NCI-H1417 treated with DMSO at 0.1 percent for 48 hours (cell line): Measurements from ENCODE around the gene A4GALT.
"Not testable (repeated sequence)": the region's sequence is repeated elsewhere in the genome, so short reads cannot be mapped to it uniquely, and the experiment has no call there.

Experiments
- DNase-seq: peaks from one replicate; lab custom pipeline; 2025; lab: John Stamatoyannopoulos, UW

The A4GALT gene

GRCh38 chr22:42742940-42743339, 22.3 kb upstream of the A4GALT start:
- no peak for DNase-seq

- not testable (repeated sequence) for DNase-seq
Observed at GRCh38 chr22:42740320-42740719, 19.6 kb upstream of the A4GALT start.

DNA sequence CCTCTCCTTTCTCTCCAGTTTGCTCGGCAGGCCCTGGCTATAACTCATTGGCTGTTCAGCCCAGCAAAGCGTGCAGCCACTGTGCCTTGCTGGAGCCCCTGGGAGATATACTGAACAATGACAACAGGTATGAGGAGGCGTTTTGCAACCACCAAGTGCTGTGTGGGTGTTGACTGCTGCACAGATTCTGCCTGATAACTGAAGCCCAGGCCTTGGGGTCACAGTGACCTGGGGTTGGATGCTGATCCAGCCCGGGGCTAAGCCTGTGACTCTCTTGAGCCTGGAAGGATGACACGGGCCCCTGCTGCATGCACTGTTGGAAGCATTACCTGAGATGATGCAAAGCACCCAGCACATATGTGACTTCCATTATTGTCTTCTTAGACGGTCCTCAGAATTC, 13.7 kb upstream of the A4GALT start:
- no peak for DNase-seq

- DNase-seq, result not testable (repeated sequence)
Observed at GRCh38 chr22:42733394-42733793, 12.7 kb upstream of the A4GALT start.

- no peak for DNase-seq
Observed at GRCh38 chr22:42732081-42732480, 11.4 kb upstream of the A4GALT start.

- no peak for DNase-seq
Observed at GRCh38 chr22:42726811-42727210, 6.1 kb upstream of the A4GALT start.

DNA sequence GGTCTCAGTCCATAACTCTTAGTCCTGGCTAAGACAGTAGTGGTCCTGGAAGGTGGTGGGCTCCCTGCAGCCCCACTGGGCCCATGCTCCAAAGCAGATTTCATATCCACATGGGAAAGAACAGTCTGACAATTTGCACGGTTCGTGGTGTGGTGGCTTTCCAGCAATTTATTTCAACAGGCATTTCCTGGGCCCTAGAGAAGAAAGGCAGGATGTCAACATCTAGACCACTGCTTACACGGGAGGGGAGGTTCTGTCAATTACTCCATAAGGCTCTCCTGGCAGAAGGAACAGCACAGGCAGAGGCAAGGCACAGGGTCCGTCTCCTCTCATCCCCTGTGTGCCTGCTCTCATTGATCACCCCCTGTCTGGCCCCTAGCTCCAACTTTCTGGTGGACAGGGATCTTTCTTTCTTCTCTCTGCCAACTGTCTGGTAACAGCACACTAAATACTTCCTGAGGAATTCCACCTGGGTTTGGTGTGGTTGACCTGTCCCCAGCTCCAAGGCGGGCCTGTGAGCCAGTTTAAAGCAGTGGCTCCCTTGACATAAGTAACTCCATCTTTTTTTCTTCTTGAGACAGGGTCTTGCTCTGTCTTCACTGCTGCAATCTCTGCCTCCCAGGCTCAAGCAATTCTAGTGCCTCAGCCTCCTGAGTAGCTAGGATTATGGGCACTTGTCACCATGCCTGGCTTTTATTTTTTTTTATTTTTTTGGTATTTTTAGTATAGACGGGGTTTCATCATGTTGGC, 5.1 kb upstream of the A4GALT start:
- DNase-seq, result no peak

DNA sequence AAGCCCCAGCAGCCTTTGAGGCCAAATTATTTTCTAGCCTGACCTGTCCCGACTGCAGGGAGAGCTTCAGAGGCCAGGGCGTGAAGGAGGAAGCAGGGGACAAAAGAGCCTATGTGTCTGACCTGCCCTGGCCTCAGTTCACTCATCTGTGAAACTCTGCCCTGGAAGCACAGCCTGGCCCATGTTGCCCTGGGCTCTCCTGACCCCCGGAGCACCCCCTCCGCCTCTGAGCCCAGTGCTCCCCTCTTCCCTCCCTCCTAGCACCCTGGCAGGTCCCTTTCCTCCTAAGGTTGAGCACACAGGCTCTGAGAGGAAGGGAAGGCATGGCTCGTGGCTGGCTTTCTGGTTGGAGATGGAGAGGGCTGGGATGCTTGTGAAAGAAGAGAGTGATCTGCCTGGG, 3.4 kb upstream of the A4GALT start:
- no peak for DNase-seq

GRCh38 chr22:42721045-42721434, 370 bp upstream of the A4GALT start:
- no peak for DNase-seq

DNA sequence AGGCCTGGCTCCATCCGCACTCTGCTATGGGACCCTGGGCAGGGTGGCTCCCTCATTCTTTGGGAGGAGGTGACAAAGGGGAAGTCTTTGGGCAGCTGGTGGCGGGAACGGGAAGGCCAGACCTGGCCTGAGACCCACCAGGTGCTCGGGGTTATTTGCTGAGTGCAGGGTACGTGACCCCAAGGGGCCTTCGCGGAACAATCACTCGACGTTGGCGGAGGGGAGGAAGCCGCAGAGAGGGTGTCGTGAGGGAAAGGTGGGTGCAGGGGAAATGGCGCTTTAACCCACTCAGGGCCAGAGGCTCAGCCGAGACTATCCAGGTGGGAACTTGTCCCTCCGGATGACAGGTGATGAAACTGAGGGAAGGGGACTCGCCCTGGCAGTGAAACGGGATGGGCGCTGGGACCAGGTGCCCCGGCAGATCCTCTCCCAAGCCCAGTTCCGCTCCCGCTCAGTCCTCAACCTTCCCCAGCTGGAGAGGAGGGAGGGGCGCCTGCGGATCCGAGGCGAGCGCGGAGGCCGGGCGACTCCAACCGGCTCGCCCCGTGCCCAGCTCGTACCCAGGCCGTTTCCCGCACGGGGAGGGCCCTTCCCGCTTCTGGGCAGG, 911 bp downstream of the A4GALT start:
- DNase-seq, result no peak

DNA sequence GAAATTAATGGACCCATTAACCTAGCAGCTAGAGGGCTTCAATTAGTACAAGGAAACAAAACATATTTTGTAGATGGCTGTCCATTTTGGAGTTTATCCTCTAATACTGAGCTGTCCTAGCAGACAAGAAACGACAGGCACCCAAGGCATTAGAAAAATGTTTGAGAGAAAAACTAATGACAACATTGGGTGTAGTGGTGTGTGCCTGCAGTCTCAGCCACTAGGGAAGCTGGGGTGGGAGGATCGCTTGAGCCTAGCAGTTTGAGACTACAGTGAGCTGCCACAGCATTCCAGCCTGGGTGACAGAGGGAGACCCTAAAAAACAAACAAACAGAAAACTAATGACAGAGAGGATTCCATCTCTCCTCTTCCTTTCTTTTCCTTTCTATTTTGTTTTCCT, 1.5 kb downstream of the A4GALT start:
- DNase-seq, result no peak

DNA sequence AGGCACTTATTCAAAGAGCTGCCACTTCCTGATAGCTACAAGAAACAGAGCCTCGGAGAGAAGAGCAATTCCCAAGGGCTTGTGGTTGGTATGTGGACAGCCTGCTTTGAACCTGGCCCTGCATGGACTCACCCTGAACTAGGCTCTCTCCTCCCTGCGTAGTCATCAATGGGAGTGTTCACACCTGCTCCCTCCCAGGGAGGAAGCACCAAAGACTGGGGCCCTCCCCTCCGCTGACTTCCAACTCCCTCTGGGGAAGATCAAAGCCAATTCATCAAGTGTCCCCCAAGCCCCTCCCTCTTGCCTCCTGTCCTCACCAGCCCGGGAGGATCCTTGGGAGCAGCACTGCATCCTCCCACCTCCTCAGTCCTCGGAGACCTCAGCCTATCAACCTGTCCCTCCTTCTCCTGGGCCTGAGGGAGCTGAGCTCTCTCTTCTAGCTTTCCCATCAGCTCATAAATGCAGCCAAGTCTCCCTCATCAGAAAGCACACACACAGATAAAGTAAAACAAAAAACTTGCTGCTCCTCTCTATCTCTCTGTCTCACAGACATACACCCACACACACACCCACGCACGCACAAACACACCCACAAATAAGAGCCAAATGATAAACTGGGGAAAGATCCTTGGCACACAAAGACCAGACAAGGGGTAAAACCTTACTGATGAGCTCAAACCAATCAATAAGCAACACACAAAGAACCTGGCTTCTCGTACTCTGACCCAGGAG, 3.3 kb downstream of the A4GALT start:
- DNase-seq, result no peak

DNA sequence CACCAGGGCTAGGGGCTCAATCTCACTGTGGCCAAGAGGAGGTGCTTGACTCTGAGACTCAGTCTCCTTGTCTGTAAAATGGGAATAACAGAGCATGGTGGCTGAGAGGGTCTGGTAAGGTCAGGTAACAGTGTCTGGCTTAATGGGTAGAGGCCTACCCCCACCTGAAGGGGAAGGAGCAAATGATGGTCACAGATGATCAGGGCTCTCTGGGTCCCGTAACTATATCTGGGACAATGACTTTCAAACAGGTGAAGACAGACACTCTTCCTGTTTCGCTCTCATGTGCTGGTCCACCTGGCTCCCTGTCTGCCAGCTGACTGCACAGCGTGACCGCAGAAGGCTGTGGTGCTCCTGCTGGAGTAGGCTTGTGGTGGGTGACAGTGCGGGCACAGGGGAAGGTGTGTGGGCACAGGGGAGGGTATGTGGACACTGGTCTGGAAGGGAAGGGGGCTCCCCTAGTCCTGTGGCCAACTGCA, 4.0 kb downstream of the A4GALT start:
- no peak for DNase-seq

DNA sequence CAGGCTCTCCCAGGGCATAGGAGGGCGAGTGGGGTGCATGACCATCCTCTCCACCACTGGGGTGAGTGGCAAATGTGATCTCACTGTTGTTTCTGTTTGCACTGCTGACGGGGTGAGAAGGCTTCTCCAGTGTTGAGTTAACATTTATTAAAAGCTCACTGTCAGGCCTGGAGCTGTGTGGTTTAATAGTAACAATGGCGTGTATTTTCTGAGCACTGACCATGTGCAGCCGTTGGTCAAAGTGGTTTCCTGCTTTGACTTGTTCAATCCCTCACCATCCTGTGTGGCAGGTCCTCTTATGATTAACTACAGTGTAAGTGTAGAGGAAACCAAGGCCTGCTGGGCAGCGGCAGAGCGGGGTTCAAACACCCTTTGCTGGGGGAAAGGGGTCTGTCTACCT, 4.4 kb downstream of the A4GALT start:
- DNase-seq, result no peak

DNA sequence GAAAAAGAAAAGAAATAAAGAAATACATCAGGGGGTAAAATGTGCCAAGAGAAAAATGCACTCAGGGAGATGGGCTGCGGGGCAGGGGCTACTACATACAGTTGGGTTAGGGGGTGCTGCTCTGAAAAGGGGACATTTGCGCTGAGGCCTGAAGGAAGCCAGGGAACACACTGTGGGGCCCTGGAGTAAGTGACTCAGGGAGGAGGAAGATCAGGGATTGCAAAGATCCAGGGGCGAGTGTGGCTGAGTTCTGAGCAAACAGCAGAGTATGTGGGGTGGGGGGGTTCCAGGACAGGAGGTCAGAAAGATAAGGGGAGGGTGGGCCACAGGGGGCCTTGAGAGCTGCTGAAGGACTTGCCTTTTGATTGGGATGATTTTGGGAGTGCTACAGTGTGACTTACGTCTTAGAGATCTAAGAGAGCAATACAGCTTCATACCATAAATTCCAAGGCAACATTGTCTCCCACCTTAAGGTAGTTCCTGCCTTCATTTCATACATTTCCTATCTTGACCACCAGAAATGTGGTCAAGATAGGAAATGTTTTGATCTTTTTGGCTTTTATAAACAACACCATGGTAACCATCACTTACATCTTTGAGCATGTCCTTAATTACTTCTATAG, 5.8 kb downstream of the A4GALT start:
- DNase-seq, result no peak

DNA sequence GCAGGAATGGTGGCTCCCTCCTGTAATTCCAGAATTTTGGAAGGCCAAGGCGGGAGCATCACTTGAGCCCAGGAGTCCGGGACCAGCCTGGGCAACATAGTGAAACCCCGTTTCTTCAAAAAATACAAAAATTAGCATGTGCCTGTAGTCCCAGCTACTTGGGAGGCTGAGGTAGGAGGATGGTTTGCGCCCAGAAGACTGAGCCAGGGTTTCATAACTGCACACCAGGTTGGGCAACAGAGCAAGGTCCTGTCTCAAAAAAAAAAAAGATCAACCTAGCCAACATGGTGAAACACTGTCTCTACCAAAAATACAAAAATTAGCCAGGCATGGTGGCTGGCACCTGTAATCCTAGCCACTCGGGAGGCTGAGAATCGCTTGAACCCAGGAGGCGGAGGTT, 6.4 kb downstream of the A4GALT start:
- DNase-seq, result no peak

DNA sequence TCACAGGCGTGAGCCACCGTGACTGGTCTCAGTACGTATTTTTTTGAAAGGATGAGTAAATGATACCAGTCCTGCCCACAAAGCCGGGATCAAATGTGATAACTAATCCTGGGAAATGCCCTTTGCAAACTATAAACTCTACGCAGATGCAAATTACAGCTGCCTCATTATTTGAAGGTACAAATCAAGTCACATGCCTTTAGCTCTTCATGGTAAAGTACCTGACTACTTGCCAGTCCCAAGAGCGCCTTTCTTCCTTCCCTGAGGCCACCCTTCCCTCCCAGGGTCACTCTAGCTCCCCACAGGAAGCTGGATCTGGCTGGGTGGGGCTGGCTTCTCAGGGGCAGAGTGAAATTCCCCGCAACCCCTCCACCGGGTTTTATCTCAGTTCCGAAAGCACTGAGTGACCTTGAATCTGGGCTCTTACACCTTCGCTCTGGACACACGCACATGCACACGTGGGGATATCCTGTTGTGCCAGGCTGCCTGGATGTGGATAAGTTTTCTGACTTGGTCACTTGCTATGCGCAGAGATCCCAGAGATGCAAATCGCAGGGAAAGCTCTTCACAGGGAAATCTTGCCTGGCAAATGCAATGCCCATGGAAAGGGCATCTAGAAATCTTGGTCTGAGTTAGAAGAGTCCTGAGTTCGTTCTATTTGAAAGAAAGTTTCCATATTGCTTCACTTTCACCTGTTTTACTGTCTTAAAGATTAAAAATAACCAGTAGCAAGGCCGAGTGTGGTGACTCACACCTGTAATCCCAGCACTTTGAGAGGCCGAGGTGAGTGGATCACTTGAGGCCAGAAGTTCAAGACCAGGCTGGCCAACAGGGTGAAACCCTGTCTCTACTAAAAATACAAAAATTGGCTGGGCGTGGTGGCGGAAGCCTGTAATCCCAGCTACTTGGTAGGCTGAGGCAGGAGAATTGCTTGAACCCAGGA, 8.5 kb downstream of the A4GALT start:
- no peak for DNase-seq

- DNase-seq, result no peak
Observed at GRCh38 chr22:42711281-42711731, 9.4 kb downstream of the A4GALT start.

- DNase-seq, result no peak
Observed at GRCh38 chr22:42708417-42708816, 12.3 kb downstream of the A4GALT start.

GRCh38 chr22:42707496-42707895, 13.2 kb downstream of the A4GALT start:
- DNase-seq, result no peak

DNA sequence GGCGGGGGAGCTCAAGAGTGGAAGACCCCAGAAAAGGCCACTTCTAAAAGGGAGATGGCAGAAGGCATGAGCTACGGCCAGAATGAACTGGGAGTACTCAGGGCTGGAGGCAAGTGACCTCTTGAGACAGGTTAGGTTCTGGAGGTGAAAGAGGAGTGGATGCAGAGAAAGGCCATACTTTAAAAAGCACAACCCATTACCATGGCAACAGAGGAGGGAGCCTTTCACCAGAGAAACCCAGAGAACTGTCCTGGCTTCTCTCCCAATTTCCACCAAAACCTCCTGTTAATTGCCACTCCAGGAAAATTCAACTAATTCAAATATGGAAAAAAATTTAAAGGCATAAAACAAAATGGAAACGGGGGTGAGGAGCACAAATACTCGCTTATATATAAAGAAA, 15.8 kb downstream of the A4GALT start:
- no peak for DNase-seq
